HEK293T (cell line): Measurements from ENCODE around the gene KIF5A.

Experiments
- ARNT ChIP-seq: fragments of 450-650 bp; IDR thresholded peaks from 2 replicates; pipeline ENCODE4 v1.6.1; 2017; ENCODE audit warnings: mild to moderate bottlenecking
- BHLHE40 ChIP-seq: fragments of 450-650 bp; IDR thresholded peaks from 2 replicates; pipeline ENCODE4 v1.6.1; 2016; ENCODE audit warnings: mild to moderate bottlenecking, moderate library complexity, borderline replicate concordance
- ELF4 ChIP-seq: fragments of 450-650 bp; IDR thresholded peaks from 2 replicates; pipeline ENCODE4 v1.6.1; 2017; ENCODE audit warnings: antibody characterized with exemption
- LEF1 ChIP-seq: fragments of 450-650 bp; IDR thresholded peaks from 2 replicates; pipeline ENCODE4 v1.6.1; 2017; ENCODE audit warnings: mild to moderate bottlenecking, borderline replicate concordance
- SP1 ChIP-seq: fragments of 450-650 bp; IDR thresholded peaks from 2 replicates; pipeline ENCODE4 v1.6.1; 2017
- TF ChIP-seq, protein P1 (sequence below): fragments of 450-650 bp; IDR thresholded peaks from 2 replicates; pipeline ENCODE4 v1.6.1; 2016

- TF ChIP-seq, protein P1, sequence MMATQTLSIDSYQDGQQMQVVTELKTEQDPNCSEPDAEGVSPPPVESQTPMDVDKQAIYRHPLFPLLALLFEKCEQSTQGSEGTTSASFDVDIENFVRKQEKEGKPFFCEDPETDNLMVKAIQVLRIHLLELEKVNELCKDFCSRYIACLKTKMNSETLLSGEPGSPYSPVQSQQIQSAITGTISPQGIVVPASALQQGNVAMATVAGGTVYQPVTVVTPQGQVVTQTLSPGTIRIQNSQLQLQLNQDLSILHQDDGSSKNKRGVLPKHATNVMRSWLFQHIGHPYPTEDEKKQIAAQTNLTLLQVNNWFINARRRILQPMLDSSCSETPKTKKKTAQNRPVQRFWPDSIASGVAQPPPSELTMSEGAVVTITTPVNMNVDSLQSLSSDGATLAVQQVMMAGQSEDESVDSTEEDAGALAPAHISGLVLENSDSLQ, result no peak
- TF ChIP-seq SP1 (no peak), BHLHE40 (no peak), ARNT (no peak), LEF1 (no peak), ELF4 (no peak)
Measured at GRCh38 chr12:57620245-57620935, 70.5 kb downstream of the KIF5A start.
